ENCODE results near the gene TUBGCP6. TPM values are rescaled to one million over a fixed set of nuclear protein-coding genes. Genes with fewer than 3 reads are reported as not detected.

The TUBGCP6 gene
- total RNA-seq, 3 donors from 2014 or later, result 34.2 to 66.2 (median 59.6) TPM

DNA sequence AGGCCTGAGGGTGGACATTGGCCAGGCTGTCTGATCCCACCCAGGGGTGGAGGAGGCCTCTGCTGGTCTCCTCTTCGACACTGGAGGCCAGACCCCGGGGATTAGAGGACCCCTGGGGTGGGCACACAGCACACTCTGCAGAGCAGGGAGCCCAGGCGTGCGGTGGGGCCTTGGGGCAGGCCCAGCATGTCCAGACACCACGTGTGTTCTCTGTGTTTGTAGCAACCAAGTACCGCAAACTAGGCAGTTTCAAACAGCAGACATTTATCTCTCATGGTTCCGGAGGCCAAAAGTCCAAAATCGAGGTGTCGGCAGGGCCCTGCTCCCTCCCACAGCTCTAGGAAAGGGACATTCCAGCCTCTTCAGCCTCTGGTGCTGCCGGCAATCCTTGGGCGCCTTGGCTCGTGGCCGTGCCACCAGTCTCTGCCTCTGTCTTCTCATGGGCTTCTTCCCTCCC is 72.8 kb downstream of the TUBGCP6 start:
- Histone ChIP-seq H3K9me3 (no peaks in the 10 kb centered on the region), H3K4me1 (no peaks in the 10 kb centered on the region), H3K36me3 (no peaks in the 10 kb centered on the region), H3K27ac (no peak overlapping the region), H3K4me3 (no peak overlapping the region), H3K27me3 (no peaks in the 10 kb centered on the region)
- no peak for DNase-seq (ENCODE audit: low spot score in 2 of 2)
- TF ChIP-seq POLR2AphosphoS5 (IDR thresholded peaks at IDR 0.05), result no peak
- no peak for TF ChIP-seq POLR2A (IDR thresholded peaks at IDR 0.05)
- TF ChIP-seq, protein P1, sequence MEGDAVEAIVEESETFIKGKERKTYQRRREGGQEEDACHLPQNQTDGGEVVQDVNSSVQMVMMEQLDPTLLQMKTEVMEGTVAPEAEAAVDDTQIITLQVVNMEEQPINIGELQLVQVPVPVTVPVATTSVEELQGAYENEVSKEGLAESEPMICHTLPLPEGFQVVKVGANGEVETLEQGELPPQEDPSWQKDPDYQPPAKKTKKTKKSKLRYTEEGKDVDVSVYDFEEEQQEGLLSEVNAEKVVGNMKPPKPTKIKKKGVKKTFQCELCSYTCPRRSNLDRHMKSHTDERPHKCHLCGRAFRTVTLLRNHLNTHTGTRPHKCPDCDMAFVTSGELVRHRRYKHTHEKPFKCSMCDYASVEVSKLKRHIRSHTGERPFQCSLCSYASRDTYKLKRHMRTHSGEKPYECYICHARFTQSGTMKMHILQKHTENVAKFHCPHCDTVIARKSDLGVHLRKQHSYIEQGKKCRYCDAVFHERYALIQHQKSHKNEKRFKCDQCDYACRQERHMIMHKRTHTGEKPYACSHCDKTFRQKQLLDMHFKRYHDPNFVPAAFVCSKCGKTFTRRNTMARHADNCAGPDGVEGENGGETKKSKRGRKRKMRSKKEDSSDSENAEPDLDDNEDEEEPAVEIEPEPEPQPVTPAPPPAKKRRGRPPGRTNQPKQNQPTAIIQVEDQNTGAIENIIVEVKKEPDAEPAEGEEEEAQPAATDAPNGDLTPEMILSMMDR (IDR thresholded peaks at IDR 0.05), result no peak
- intact Hi-C loops (cut with DNase I; ENCODE audit: low total_unique reads), result no loop called here

DNA sequence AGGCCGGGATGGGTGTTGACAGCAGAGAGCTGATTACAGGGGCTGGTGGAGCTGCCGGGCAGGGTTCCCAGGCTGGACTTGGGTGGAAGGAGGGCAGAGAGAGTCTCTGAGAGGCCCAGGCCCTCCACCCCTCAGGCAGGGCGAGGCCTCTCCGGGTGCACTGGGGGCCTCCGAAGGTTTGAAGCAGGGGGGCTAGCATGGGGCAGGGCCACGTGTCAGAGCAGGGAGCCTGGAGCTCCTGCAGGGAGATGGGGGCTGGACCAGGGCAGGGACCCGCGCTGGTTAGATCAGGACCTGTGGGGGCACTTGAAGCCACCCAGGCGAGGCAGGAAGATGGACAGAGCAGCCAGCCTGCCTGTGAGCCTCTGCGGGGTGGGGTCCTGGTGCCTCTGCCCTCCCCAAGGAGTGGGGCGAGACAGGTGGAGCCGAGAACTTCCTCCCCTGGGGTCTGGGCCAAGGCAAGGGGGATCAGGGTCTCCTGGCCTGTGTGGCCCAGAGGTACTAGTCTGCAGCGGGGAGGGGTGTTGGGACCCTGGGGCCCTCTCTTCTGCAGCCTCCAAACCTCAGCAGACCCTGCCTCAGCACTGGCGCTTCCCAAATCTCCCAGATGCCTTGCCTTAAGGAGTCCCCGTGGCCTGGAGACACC is 73.4 kb downstream of the TUBGCP6 start:
- intact Hi-C loops (cut with DNase I; ENCODE audit: low total_unique reads), result no loop called here
- Histone ChIP-seq H3K27ac (no peak overlapping the region), H3K27me3 (no peaks in the 10 kb centered on the region), H3K4me1 (no peaks in the 10 kb centered on the region), H3K36me3 (no peaks in the 10 kb centered on the region), H3K4me3 (peak overlapping the region in 2 of 3 donors; percentile 64 to 88), H3K9me3 (no peaks in the 10 kb centered on the region)
- no peak for TF ChIP-seq POLR2A (IDR thresholded peaks at IDR 0.05)
- TF ChIP-seq, protein P1 (IDR thresholded peaks at IDR 0.05), result no peak
- TF ChIP-seq POLR2AphosphoS5 (IDR thresholded peaks at IDR 0.05), result no peak
- DNase-seq (ENCODE audit: low spot score in 2 of 2), result no peak

GRCh38 chr22:50170453-50171318 is 74.1 kb downstream of the TUBGCP6 start, which contains the start of gene PANX2:
PANX2 (plus strand) TSS chr22:50170731; CDS start chr22:50170731, 0 bp downstream.
- Histone ChIP-seq H3K4me3 (peak within 1 kb of the TSS; percentile 38 to 88 (median 64)), H3K4me1 (no peaks in the 10 kb centered on the region), H3K9me3 (no peaks in the 10 kb centered on the region), H3K27ac (no peak within 1 kb of the TSS), H3K27me3 (no peaks in the 10 kb centered on the region), H3K36me3 (no peaks in the 10 kb centered on the region)
- intact Hi-C loops (cut with DNase I; ENCODE audit: low total_unique reads), result no loop called here
- DNase-seq (ENCODE audit: low spot score in 2 of 2), result no peak
- no peak for TF ChIP-seq POLR2A (IDR thresholded peaks at IDR 0.05)
- TF ChIP-seq, protein P1 (IDR thresholded peaks at IDR 0.05), result no peak
- no peak for TF ChIP-seq POLR2AphosphoS5 (IDR thresholded peaks at IDR 0.05)

DNA sequence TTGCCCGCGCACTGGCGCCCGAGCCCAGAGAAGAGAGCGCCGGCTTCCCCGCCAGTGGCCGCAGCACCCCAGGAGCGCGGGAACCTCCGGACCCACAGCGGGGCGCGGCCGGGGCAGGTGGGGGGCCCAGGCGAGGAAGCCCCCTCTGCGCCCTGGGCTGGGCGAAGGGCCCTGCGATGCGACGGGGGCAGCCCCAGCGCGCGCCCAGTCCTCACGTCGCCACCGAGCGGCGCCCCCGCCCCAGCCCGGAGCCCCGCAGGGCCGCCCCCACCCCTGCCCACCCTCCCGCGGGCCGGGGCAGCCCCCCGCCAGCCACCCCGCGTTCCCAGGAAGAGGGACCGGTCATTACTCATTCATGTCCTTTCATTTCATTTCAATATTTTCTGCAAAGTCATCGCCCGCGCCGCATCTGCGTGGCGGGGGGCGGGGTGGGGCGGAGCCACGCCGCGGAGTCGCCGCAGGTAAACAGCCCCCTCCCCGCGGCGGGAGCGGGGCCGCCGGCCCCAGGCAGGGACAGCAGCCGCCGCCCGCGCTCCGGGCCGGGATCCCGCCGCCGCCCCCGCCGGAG is 75.0 kb downstream of the TUBGCP6 start:
- no peaks in the 10 kb centered on the region for H3K36me3 ChIP-seq
- no peak for DNase-seq (ENCODE audit: low spot score in 2 of 2)
- no peaks in the 10 kb centered on the region for H3K9me3 ChIP-seq
- H3K4me3 ChIP-seq, result peak overlapping the region; percentile 38 to 88 (median 64)
- no peaks in the 10 kb centered on the region for H3K27me3 ChIP-seq
- no peak for TF ChIP-seq POLR2A (IDR thresholded peaks at IDR 0.05)
- TF ChIP-seq, protein P1 (IDR thresholded peaks at IDR 0.05), result no peak
- no peak for TF ChIP-seq POLR2AphosphoS5 (IDR thresholded peaks at IDR 0.05)
- intact Hi-C loops (cut with DNase I; ENCODE audit: low total_unique reads), result no loop called here
- no peak overlapping the region for H3K27ac ChIP-seq
- H3K4me1 ChIP-seq, result no peaks in the 10 kb centered on the region

All from breast epithelium (tissue), 4 donors.